ENCODE data around the gene GPR62.

GPR62 gene

GRCh38 chr3:51954713-51955112, 468 bp upstream of the GPR62 start:
- no peak for DNase-seq (ENCODE audit: low read depth in 2 of 2)

GRCh38 chr3:51955893-51956770, 951 bp downstream of the GPR62 start:
- DNase-seq (ENCODE audit: low read depth in 2 of 2) = no peak

- DNase-seq (ENCODE audit: low read depth in 2 of 2) = no peak
These were observed 2.5 kb downstream of the GPR62 start for GRCh38 chr3:51957520-51958205.

- DNase-seq (ENCODE audit: low read depth in 2 of 2) = no peak
These were observed 3.7 kb downstream of the GPR62 start for GRCh38 chr3:51958603-51959521.

- DNase-seq (ENCODE audit: low read depth in 2 of 2) = no peak
These were observed 4.5 kb downstream of the GPR62 start for GRCh38 chr3:51959651-51960050.

GRCh38 chr3:51960386-51960785, 5.2 kb downstream of the GPR62 start:
- no peak for DNase-seq (ENCODE audit: low read depth in 2 of 2)

GRCh38 chr3:51961011-51961410, 5.8 kb downstream of the GPR62 start:
- DNase-seq (ENCODE audit: low read depth in 2 of 2) = no peak

GRCh38 chr3:51961602-51962569, 6.7 kb downstream of the GPR62 start:
- no peak for DNase-seq (ENCODE audit: low read depth in 2 of 2)

- no peak for DNase-seq (ENCODE audit: low read depth in 2 of 2)
These were observed 7.8 kb downstream of the GPR62 start for GRCh38 chr3:51962854-51963530.

GRCh38 chr3:51963951-51964451, 8.8 kb downstream of the GPR62 start:
- DNase-seq (ENCODE audit: low read depth in 2 of 2) = no peak

GRCh38 chr3:51964521-51964920, 9.3 kb downstream of the GPR62 start:
- DNase-seq (ENCODE audit: low read depth in 2 of 2) = no peak

- no peak for DNase-seq (ENCODE audit: low read depth in 2 of 2)
These were observed 10.8 kb downstream of the GPR62 start for GRCh38 chr3:51966016-51966415.

- no peak for DNase-seq (ENCODE audit: low read depth in 2 of 2)
These were observed 11.3 kb downstream of the GPR62 start for GRCh38 chr3:51966486-51966885.

GRCh38 chr3:51966922-51967383, 11.8 kb downstream of the GPR62 start:
- DNase-seq (ENCODE audit: low read depth in 2 of 2) = no peak

- DNase-seq (ENCODE audit: low read depth in 2 of 2) = no peak
These were observed 12.4 kb downstream of the GPR62 start, which contains the start of gene PCBP4 for GRCh38 chr3:51967384-51968169. Gene PCBP4 (minus strand): TSS chr3:51967454. CDS start chr3:51961240, 6,214 bp downstream.

- DNase-seq (ENCODE audit: low read depth in 2 of 2) = no peak
These were observed 13.1 kb downstream of the GPR62 start for GRCh38 chr3:51968170-51968775.

GRCh38 chr3:51968883-51969678, 13.9 kb downstream of the GPR62 start:
- no peak for DNase-seq (ENCODE audit: low read depth in 2 of 2)

GRCh38 chr3:51969841-51970240, 14.7 kb downstream of the GPR62 start:
- no peak for DNase-seq (ENCODE audit: low read depth in 2 of 2)
